ENCODE results near the gene SRRM3.

Gene SRRM3

GRCh38 chr7:76217942-76218566 is 16.4 kb downstream of the SRRM3 start:
- H3K27me3 ChIP-seq (ENCODE audit: low read depth, low read length): 0 out of 2 replicates have a peak, but pooled peaks cover 3% of the 10 kb centered on the region
- H2AFZ ChIP-seq (ENCODE audit: low read depth, low read length): no peak overlapping the region
- no peak overlapping the region for H3K4me2 ChIP-seq (ENCODE audit: low read length)
- H3K9me3 ChIP-seq (ENCODE audit: insufficient read depth, low read length): no peaks in the 10 kb centered on the region
- no peaks in the 10 kb centered on the region for H3K36me3 ChIP-seq (replicated peaks; ENCODE audit: low read depth, low read length)
- no peak overlapping the region for H3K27ac ChIP-seq (ENCODE audit: low read length)
- no peak overlapping the region for H3K9ac ChIP-seq (ENCODE audit: low read length)
- H4K20me1 ChIP-seq (ENCODE audit: insufficient read depth, low read length): no peaks in the 10 kb centered on the region
- H3K79me2 ChIP-seq (ENCODE audit: low read length): no peaks in the 10 kb centered on the region
- no peak for TF ChIP-seq EZH2phosphoT487 (IDR thresholded peaks at IDR 0.05; ENCODE audit: low read depth)
- H3K4me1 ChIP-seq (ENCODE audit: low read length): no peaks in the 10 kb centered on the region
- no peak overlapping the region for H3K4me3 ChIP-seq (ENCODE audit: low read length)

GRCh38 chr7:76220185-76221057 is 18.7 kb downstream of the SRRM3 start:
- H3K9me3 ChIP-seq (ENCODE audit: insufficient read depth, low read length): no peaks in the 10 kb centered on the region
- no peak for TF ChIP-seq CTCF (IDR thresholded peaks at IDR 0.05; ENCODE audit: low read depth, low read length)
- H3K27ac ChIP-seq (ENCODE audit: low read length): no peak overlapping the region
- H4K20me1 ChIP-seq (ENCODE audit: insufficient read depth, low read length): no peaks in the 10 kb centered on the region
- H2AFZ ChIP-seq (ENCODE audit: low read depth, low read length): no peak overlapping the region
- no peak overlapping the region for H3K9ac ChIP-seq (ENCODE audit: low read length)
- no peak overlapping the region for H3K4me2 ChIP-seq (ENCODE audit: low read length)
- no peaks in the 10 kb centered on the region for H3K4me1 ChIP-seq (ENCODE audit: low read length)
- no peaks in the 10 kb centered on the region for H3K27me3 ChIP-seq (ENCODE audit: low read depth, low read length)
- H3K36me3 ChIP-seq (replicated peaks; ENCODE audit: low read depth, low read length): no peaks in the 10 kb centered on the region
- no peak overlapping the region for H3K4me3 ChIP-seq (ENCODE audit: low read length)
- H3K79me2 ChIP-seq (ENCODE audit: low read length): no peaks in the 10 kb centered on the region

- Histone ChIP-seq H2AFZ (ENCODE audit: low read depth, low read length) (no peak overlapping the region), H3K27ac (ENCODE audit: low read length) (no peak overlapping the region), H3K36me3 (replicated peaks; ENCODE audit: low read depth, low read length) (no peaks in the 10 kb centered on the region), H4K20me1 (ENCODE audit: insufficient read depth, low read length) (0 out of 2 replicates have a peak, but pooled peaks cover under 1% of the 10 kb centered on the region), H3K4me3 (ENCODE audit: low read length) (no peak overlapping the region), H3K79me2 (ENCODE audit: low read length) (no peaks in the 10 kb centered on the region), H3K4me1 (ENCODE audit: low read length) (no peaks in the 10 kb centered on the region), H3K4me2 (ENCODE audit: low read length) (no peak overlapping the region), H3K9ac (ENCODE audit: low read length) (no peak overlapping the region), H3K9me3 (ENCODE audit: insufficient read depth, low read length) (no peaks in the 10 kb centered on the region), H3K27me3 (ENCODE audit: low read depth, low read length) (no peaks in the 10 kb centered on the region)
- TF ChIP-seq CTCF (IDR thresholded peaks at IDR 0.05; ENCODE audit: low read depth, low read length) (no peak), EZH2phosphoT487 (IDR thresholded peaks at IDR 0.05; ENCODE audit: low read depth) (no peak)
These were observed 20.6 kb downstream of the SRRM3 start for GRCh38 chr7:76222333-76222732.

- Histone ChIP-seq H3K4me2 (ENCODE audit: low read length) (no peak overlapping the region), H3K4me1 (ENCODE audit: low read length) (no peaks in the 10 kb centered on the region)
These were observed 21.1 kb downstream of the SRRM3 start for GRCh38 chr7:76222839-76223238.

More at GRCh38 chr7:76222839-76223238, 21.1 kb downstream of the SRRM3 start:
- no peak overlapping the region for H3K27ac ChIP-seq (ENCODE audit: low read length)
- TF ChIP-seq EZH2phosphoT487 (IDR thresholded peaks at IDR 0.05; ENCODE audit: low read depth) (no peak), CTCF (IDR thresholded peaks at IDR 0.05; ENCODE audit: low read depth, low read length) (no peak)
- no peak overlapping the region for H3K9ac ChIP-seq (ENCODE audit: low read length)
- no peaks in the 10 kb centered on the region for H3K9me3 ChIP-seq (ENCODE audit: insufficient read depth, low read length)
- H2AFZ ChIP-seq (ENCODE audit: low read depth, low read length): no peak overlapping the region
- H3K27me3 ChIP-seq (ENCODE audit: low read depth, low read length): no peaks in the 10 kb centered on the region
- no peak overlapping the region for H3K4me3 ChIP-seq (ENCODE audit: low read length)
- H3K79me2 ChIP-seq (ENCODE audit: low read length): no peaks in the 10 kb centered on the region
- no peaks in the 10 kb centered on the region for H3K36me3 ChIP-seq (replicated peaks; ENCODE audit: low read depth, low read length)
- H4K20me1 ChIP-seq (ENCODE audit: insufficient read depth, low read length): 0 out of 2 replicates have a peak, but pooled peaks cover 2% of the 10 kb centered on the region
